ENCODE data around the gene GALNT14.

The GALNT14 gene

DNA sequence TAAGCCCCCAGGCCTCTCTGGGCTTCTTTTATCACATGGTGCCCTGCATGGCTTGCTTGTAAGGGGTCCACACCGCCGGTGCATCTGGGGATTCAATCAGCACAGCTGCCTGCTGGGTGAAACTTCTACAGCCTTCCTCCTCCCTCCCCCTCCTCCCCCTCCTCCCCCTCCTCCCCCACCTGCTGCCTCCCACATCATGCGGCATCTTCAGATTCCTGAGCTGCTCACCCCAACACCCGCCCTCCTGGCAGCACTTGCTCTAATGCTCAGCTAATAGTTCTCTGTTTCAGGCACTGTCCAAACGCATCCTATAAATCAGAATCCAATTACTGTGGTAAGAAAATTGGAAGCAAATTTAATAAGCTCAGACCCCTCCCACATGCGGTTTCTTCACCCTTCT lies 150.7 kb downstream of the GALNT14 start:
- Histone ChIP-seq H3K4me3 (ENCODE audit: low read depth in 1 of 2, low read length in 1 of 2) (no peak overlapping the region), H3K36me3 (no peaks in the 10 kb centered on the region), H3K27ac (no peak overlapping the region), H3K4me1 (ENCODE audit: control insufficient read depth in 1 of 2, insufficient read depth in 1 of 2, low read depth in 1 of 2, low read length in 1 of 2) (peaks cover 10 to 13% of the 10 kb centered on the region in 2 experiments), H3K27me3 (no peaks in the 10 kb centered on the region), H3K9me3 (no peaks in the 10 kb centered on the region)
- TF ChIP-seq, protein P1, sequence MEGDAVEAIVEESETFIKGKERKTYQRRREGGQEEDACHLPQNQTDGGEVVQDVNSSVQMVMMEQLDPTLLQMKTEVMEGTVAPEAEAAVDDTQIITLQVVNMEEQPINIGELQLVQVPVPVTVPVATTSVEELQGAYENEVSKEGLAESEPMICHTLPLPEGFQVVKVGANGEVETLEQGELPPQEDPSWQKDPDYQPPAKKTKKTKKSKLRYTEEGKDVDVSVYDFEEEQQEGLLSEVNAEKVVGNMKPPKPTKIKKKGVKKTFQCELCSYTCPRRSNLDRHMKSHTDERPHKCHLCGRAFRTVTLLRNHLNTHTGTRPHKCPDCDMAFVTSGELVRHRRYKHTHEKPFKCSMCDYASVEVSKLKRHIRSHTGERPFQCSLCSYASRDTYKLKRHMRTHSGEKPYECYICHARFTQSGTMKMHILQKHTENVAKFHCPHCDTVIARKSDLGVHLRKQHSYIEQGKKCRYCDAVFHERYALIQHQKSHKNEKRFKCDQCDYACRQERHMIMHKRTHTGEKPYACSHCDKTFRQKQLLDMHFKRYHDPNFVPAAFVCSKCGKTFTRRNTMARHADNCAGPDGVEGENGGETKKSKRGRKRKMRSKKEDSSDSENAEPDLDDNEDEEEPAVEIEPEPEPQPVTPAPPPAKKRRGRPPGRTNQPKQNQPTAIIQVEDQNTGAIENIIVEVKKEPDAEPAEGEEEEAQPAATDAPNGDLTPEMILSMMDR (IDR thresholded peaks at IDR 0.05): no peak

DNA sequence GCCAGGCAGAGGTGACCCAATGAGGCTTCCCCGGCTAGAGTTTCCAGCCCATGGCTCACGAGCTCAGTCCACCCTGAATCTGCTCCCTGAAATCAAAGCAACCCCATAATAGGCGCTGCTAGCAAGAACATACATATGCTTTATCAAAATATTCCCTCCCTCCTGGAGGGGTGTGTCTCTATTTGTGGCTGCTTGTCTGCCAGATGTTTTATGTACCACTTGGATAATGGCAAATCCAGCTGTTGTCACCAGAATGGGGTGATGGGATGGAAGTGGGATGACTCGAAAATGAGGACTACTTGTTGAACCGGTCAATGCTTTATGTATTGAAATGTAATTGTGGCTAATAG lies 152.0 kb downstream of the GALNT14 start:
- no peaks in the 10 kb centered on the region for H3K27me3 ChIP-seq
- TF ChIP-seq, protein P1 (IDR thresholded peaks at IDR 0.05): no peak

DNA sequence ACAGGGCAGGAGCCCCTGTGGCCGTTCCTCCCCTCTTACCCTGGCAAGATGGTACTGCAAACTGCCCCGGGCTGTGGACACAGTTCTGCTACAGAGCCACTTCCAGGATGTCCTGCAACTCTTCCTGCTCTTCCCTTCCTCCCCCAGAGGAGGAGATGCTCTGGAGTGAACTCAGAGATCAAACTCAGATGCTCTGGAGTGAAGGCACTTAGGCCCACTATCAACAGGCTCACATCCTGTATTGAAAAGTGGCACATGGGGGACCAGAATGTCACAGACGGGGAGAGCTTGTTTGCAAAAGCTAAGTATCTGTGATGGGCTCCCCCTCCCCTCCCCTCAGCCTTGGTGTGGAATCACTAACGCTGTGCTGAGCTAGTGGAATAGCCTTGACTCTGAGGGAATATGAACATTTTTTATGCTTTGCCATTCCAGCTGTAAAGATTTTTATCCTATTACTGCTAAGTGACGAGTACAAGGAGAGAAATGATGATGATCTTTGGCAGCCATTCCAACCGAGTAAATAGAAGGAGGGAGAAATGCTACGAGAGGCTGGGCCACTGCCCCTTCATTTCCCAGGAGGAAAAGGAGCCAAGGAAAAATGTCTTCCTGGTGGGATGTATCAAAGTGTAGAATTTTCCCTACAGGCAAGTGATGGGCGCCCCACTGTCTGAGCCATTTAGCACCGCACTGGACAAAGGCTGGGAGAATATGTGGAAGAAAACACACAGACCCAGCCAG lies 152.6 kb downstream of the GALNT14 start:
- TF ChIP-seq, protein P1 (IDR thresholded peaks at IDR 0.05): no peak
- H3K4me1 ChIP-seq (ENCODE audit: control insufficient read depth in 1 of 2, insufficient read depth in 1 of 2, low read depth in 1 of 2, low read length in 1 of 2): peaks cover 24 to 26% of the 10 kb centered on the region in 2 experiments

More for the DNA sequence above, 152.0 kb downstream of the GALNT14 start:
- peaks cover 21 to 24% of the 10 kb centered on the region in 2 experiments for H3K4me1 ChIP-seq (ENCODE audit: control insufficient read depth in 1 of 2, insufficient read depth in 1 of 2, low read depth in 1 of 2, low read length in 1 of 2)
- H3K27ac ChIP-seq: no peak overlapping the region
- no peaks in the 10 kb centered on the region for H3K36me3 ChIP-seq
- no peak overlapping the region for H3K4me3 ChIP-seq (ENCODE audit: low read depth in 1 of 2, low read length in 1 of 2)
- no peaks in the 10 kb centered on the region for H3K9me3 ChIP-seq

DNA sequence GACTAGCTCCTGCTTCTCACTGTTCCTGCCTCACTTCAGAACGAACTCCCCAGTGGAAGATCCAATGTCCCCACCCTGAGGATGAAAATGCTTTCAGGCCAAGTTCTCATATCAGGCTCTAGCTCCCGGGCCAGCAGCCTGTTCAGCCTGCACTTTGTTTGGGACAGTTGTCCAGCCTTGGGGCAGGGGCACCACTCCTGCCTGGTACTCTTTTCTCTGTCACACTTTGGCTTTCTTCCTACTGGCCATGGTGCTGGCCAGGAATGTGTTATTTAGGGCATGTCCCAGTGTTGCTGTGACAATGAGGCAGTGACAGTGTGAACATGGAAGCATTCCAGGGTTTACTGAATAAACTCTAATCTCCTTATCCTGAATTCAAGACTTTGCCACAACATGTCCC lies 154.1 kb downstream of the GALNT14 start:
- H3K4me3 ChIP-seq (ENCODE audit: low read depth in 1 of 2, low read length in 1 of 2): no peak overlapping the region
- no peaks in the 10 kb centered on the region for H3K9me3 ChIP-seq
- H3K27ac ChIP-seq: no peak overlapping the region
- H3K4me1 ChIP-seq (ENCODE audit: control insufficient read depth in 1 of 2, insufficient read depth in 1 of 2, low read depth in 1 of 2, low read length in 1 of 2): peaks cover 24 to 31% of the 10 kb centered on the region in 2 experiments
- no peaks in the 10 kb centered on the region for H3K36me3 ChIP-seq
- TF ChIP-seq, protein P1 (IDR thresholded peaks at IDR 0.05): no peak
- no peaks in the 10 kb centered on the region for H3K27me3 ChIP-seq

More for the DNA sequence above, 152.6 kb downstream of the GALNT14 start:
- no peaks in the 10 kb centered on the region for H3K27me3 ChIP-seq
- H3K9me3 ChIP-seq: no peaks in the 10 kb centered on the region
- H3K36me3 ChIP-seq: no peaks in the 10 kb centered on the region
- H3K4me3 ChIP-seq (ENCODE audit: low read depth in 1 of 2, low read length in 1 of 2): no peak overlapping the region
- no peak overlapping the region for H3K27ac ChIP-seq

DNA sequence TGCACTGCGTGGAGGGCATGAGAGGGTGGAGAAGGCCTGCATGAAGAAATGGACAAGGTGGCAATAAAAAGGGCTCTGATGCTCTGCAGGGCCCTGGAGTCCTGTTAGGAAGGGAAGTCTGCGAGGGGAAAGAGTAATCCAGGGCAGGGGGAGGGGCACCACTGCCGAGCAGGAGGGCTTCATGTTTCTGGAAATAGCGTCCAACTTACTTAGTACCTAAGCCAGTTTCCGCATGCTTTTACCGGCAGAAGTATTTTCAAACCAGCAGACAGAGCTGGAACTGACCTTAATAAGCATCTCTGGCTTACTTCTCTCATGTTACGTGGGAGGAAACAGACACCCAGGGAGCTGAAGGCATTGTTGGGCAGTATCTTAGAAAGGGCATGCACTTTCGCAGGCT lies 156.7 kb downstream of the GALNT14 start:
- Histone ChIP-seq H3K36me3 (no peaks in the 10 kb centered on the region), H3K9me3 (no peaks in the 10 kb centered on the region), H3K4me3 (ENCODE audit: low read depth in 1 of 2, low read length in 1 of 2) (no peak overlapping the region), H3K27me3 (no peaks in the 10 kb centered on the region), H3K4me1 (ENCODE audit: control insufficient read depth in 1 of 2, insufficient read depth in 1 of 2, low read depth in 1 of 2, low read length in 1 of 2) (peaks cover 37 to 53% of the 10 kb centered on the region in 2 experiments), H3K27ac (no peak overlapping the region)
- TF ChIP-seq, protein P1 (IDR thresholded peaks at IDR 0.05): no peak

All from neutrophil (primary cell).